ENCODE measurements around the gene FBXW7. TPM values are rescaled to one million over a fixed set of nuclear protein-coding genes. Genes with fewer than 3 reads are reported as not detected.

The FBXW7 gene
- total RNA-seq, 1 experiment from 2014 or later, result 23.0 TPM

- H3K9me3 Mint-ChIP-seq, result no peaks in the 10 kb centered on the region
- H3K4me1 Mint-ChIP-seq, result no peaks in the 10 kb centered on the region
- ATAC-seq (no peak), DNase-seq (ENCODE audit: low spot score) (no peak)
- H3K27ac Mint-ChIP-seq, result no peak overlapping the region
- H3K27me3 Mint-ChIP-seq (ENCODE audit: low read depth), result no peaks in the 10 kb centered on the region
- CTCF ChIA-PET, result interaction anchor here (1.0 kb wide), 1 partner anchor 13 kb away, joined by 5 read pairs; no protein-coding TSS in a partner anchor
- TF ChIP-seq NR2C2 (CRISPR knock-in tag; IDR thresholded peaks at IDR 0.05), result no peak
- no peak for TF ChIP-seq ZNF396 (CRISPR knock-in tag; IDR thresholded peaks at IDR 0.05; ENCODE audit: borderline replicate concordance)
- TF ChIP-seq NFE2L1 (CRISPR knock-in tag; IDR thresholded peaks at IDR 0.05), result no peak
- TF ChIP-seq, protein P1, sequence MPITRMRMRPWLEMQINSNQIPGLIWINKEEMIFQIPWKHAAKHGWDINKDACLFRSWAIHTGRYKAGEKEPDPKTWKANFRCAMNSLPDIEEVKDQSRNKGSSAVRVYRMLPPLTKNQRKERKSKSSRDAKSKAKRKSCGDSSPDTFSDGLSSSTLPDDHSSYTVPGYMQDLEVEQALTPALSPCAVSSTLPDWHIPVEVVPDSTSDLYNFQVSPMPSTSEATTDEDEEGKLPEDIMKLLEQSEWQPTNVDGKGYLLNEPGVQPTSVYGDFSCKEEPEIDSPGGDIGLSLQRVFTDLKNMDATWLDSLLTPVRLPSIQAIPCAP (CRISPR knock-in tag; IDR thresholded peaks at IDR 0.05), result no peak
- no peak for TF ChIP-seq ZBTB43 (CRISPR knock-in tag; IDR thresholded peaks at IDR 0.05)
- TF ChIP-seq, protein P2, sequence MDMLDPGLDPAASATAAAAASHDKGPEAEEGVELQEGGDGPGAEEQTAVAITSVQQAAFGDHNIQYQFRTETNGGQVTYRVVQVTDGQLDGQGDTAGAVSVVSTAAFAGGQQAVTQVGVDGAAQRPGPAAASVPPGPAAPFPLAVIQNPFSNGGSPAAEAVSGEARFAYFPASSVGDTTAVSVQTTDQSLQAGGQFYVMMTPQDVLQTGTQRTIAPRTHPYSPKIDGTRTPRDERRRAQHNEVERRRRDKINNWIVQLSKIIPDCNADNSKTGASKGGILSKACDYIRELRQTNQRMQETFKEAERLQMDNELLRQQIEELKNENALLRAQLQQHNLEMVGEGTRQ (CRISPR knock-in tag; IDR thresholded peaks at IDR 0.05), result no peak
- no peak for TF ChIP-seq SOX15 (CRISPR knock-in tag; IDR thresholded peaks at IDR 0.05)
- no peak for TF ChIP-seq EMX1 (CRISPR knock-in tag; IDR thresholded peaks at IDR 0.05)
- TF ChIP-seq ATF2 (CRISPR knock-in tag; IDR thresholded peaks at IDR 0.05; ENCODE audit: borderline replicate concordance, low read depth), result no peak
- TF ChIP-seq, protein P3, sequence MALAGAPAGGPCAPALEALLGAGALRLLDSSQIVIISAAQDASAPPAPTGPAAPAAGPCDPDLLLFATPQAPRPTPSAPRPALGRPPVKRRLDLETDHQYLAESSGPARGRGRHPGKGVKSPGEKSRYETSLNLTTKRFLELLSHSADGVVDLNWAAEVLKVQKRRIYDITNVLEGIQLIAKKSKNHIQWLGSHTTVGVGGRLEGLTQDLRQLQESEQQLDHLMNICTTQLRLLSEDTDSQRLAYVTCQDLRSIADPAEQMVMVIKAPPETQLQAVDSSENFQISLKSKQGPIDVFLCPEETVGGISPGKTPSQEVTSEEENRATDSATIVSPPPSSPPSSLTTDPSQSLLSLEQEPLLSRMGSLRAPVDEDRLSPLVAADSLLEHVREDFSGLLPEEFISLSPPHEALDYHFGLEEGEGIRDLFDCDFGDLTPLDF (CRISPR knock-in tag; IDR thresholded peaks at IDR 0.05), result no peak
- TF ChIP-seq GABPB1 (CRISPR knock-in tag; IDR thresholded peaks at IDR 0.05), result no peak
- no peak for TF ChIP-seq NR3C1 (CRISPR knock-in tag; conservative IDR thresholded peaks at IDR 0.05; ENCODE audit: low read depth)
- TF ChIP-seq, protein P4, sequence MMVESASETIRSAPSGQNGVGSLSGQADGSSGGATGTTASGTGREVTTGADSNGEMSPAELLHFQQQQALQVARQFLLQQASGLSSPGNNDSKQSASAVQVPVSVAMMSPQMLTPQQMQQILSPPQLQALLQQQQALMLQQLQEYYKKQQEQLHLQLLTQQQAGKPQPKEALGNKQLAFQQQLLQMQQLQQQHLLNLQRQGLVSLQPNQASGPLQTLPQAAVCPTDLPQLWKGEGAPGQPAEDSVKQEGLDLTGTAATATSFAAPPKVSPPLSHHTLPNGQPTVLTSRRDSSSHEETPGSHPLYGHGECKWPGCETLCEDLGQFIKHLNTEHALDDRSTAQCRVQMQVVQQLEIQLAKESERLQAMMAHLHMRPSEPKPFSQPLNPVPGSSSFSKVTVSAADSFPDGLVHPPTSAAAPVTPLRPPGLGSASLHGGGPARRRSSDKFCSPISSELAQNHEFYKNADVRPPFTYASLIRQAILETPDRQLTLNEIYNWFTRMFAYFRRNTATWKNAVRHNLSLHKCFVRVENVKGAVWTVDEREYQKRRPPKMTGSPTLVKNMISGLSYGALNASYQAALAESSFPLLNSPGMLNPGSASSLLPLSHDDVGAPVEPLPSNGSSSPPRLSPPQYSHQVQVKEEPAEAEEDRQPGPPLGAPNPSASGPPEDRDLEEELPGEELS (CRISPR knock-in tag; IDR thresholded peaks at IDR 0.05), result no peak
- no peak for TF ChIP-seq ARID4B (CRISPR knock-in tag; IDR thresholded peaks at IDR 0.05; ENCODE audit: borderline replicate concordance)
- H3K4me3 Mint-ChIP-seq, result no peak overlapping the region
- POLR2A ChIA-PET, result no interaction called here
- 0 out of 2 replicates have a peak, but pooled peaks cover 2% of the 10 kb centered on the region for H3K36me3 Mint-ChIP-seq
Observed at GRCh38 chr4:152488246-152488645, 47.6 kb downstream of the FBXW7 start.

Measured in WTC11 (cell line).